ENCODE results near the gene LCN12. TPM values are rescaled to one million over a fixed set of nuclear protein-coding genes. Genes with fewer than 3 reads are reported as not detected.

The LCN12 gene
- total and polyA plus RNA-seq, 11 donors, result 0.46 to 23.7 (median 4.2) TPM

DNA sequence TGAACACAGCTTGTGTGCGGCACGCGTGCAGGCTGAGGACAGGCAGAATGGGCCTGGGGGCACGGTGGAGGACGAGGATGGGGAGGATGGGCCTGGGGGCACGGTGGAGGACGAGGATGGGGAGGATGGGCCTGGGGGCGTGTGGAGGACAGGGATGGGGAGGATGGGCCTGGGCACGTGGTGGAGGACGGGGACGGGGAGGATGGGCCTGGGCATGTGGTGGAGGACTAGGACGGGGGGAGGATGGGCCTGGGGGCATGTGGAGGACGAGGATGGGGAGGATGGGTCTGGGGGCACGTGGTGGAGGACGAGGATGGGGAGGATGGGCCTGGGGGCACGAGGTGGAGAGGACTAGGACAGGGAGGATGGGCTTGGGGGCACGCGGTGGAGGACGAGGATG is 29.5 kb upstream of the LCN12 start:
- DNase-seq (no peak), ATAC-seq (no peak)
- H3K27me3 ChIP-seq, result no peaks in the 10 kb centered on the region
- peaks cover 0 to 59% (median 22%) of the 10 kb centered on the region in 9 donors for H3K36me3 ChIP-seq
- H3K27ac ChIP-seq, result peak overlapping the region in 11 of 12 donors; percentile 29 to 90 (median 72)
- intact Hi-C loops (cut with DNase I), result loop anchor here in 3 of 10 donors (5.0 to 10.0 kb wide), 2 partner anchors 35 to 58 kb away; partner anchors contain the start of genes EDF1 (in 2 of the 3) and TRAF2 (in 1 of the 3)
- H3K9me3 ChIP-seq, result no peaks in the 10 kb centered on the region
- TF ChIP-seq, protein P1, sequence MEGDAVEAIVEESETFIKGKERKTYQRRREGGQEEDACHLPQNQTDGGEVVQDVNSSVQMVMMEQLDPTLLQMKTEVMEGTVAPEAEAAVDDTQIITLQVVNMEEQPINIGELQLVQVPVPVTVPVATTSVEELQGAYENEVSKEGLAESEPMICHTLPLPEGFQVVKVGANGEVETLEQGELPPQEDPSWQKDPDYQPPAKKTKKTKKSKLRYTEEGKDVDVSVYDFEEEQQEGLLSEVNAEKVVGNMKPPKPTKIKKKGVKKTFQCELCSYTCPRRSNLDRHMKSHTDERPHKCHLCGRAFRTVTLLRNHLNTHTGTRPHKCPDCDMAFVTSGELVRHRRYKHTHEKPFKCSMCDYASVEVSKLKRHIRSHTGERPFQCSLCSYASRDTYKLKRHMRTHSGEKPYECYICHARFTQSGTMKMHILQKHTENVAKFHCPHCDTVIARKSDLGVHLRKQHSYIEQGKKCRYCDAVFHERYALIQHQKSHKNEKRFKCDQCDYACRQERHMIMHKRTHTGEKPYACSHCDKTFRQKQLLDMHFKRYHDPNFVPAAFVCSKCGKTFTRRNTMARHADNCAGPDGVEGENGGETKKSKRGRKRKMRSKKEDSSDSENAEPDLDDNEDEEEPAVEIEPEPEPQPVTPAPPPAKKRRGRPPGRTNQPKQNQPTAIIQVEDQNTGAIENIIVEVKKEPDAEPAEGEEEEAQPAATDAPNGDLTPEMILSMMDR (IDR thresholded peaks at IDR 0.05), result no peak
- TF ChIP-seq POLR2A (IDR thresholded peaks at IDR 0.05), result no peak
- peaks cover 0 to 61% (median 35%) of the 10 kb centered on the region in 12 donors for H3K4me1 ChIP-seq
- no peak overlapping the region for H3K4me3 ChIP-seq
- 88 to 93% (median 90%) methylated on average over 19 of the region's 19 CpGs for WGBS, 4 donors

DNA sequence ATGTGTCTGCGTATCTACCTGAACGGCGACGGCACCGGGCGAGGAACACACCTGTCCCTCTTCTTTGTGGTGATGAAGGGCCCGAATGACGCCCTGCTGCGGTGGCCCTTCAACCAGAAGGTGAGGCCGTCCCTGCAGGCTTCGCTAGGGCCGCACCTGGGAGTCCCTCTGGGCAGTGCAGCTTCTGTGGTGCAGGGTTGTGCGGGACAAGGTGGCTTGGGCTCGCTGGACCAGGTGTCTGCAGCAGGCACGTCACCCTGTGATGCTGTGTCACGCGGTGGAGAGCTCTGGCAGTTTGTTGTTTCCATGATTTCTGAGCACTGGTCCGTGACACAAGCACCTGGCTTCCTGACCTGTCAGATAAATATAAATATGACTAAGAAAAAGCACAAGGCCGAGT is 28.2 kb upstream of the LCN12 start:
- Histone ChIP-seq H3K9me3 (no peaks in the 10 kb centered on the region), H3K4me3 (no peak overlapping the region), H3K36me3 (peaks cover 0 to 56% (median 18%) of the 10 kb centered on the region in 9 donors), H3K27ac (peak overlapping the region in 1 of 12 donors; percentile 76), H3K4me1 (peaks cover 4 to 74% (median 48%) of the 10 kb centered on the region in 12 donors), H3K27me3 (no peaks in the 10 kb centered on the region)
- DNase-seq, result no peak
- TF ChIP-seq, protein P1 (IDR thresholded peaks at IDR 0.05), result no peak
- TF ChIP-seq POLR2A (IDR thresholded peaks at IDR 0.05), result no peak
- intact Hi-C loops (cut with DNase I), result loop anchor here in 5 of 10 donors (2.0 to 10.0 kb wide), 3 partner anchors 21 to 59 kb away; partner anchors contain the start of genes EDF1 (in 2 of the 5) and TRAF2 (in 1 of the 5)
- ATAC-seq, result no peak
- WGBS, 4 donors, result 94 to 95% (median 94%) methylated on average over 8 to 19 of the region's 19 CpGs

DNA sequence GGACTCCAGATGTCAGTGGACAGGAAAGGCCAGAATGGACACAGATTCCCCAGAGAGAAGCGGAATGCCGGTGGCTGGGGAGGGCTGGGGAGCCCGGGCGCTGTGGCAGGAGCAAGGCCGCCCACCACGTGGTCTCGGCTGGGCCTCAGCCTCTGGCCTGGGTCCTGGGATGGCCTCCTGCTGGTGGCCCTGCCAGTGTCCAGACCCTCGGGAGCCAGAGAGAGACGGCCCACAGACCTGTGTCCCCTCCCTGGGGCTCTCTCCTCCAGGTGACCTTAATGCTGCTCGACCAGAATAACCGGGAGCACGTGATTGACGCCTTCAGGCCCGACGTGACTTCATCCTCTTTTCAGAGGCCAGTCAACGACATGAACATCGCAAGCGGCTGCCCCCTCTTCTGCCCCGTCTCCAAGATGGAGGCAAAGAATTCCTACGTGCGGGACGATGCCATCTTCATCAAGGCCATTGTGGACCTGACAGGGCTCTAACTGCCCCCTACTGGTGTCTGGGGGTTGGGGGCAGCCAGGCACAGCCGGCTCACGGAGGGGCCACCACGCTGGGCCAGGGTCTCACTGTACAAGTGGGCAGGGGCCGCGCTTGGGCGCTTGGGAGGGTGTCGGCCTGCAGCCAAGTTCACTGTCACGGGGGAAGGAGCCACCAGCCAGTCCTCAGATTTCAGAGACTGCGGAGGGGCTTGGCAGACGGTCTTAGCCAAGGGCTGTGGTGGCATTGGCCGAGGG is 26.5 kb upstream of the LCN12 start:
- Histone ChIP-seq H3K36me3 (peaks cover 0 to 43% (median 8%) of the 10 kb centered on the region in 9 donors), H3K4me1 (peaks cover 11 to 89% (median 62%) of the 10 kb centered on the region in 12 donors), H3K27me3 (no peaks in the 10 kb centered on the region), H3K4me3 (no peak overlapping the region), H3K27ac (peak overlapping the region in 11 of 12 donors; percentile 35 to 82 (median 65)), H3K9me3 (no peaks in the 10 kb centered on the region)
- TF ChIP-seq, protein P1 (IDR thresholded peaks at IDR 0.05), result peak in 5 of 12 donors; percentile 7 to 29 (median 16)
- no peak for TF ChIP-seq POLR2A (IDR thresholded peaks at IDR 0.05)
- ATAC-seq (peak in 3 of 4 donors; percentile 2 to 38 (median 8)), DNase-seq (peak; percentile 64 to 76 (median 67))
- 39 to 55% (median 53%) methylated on average over 19 to 33 of the region's 33 CpGs for WGBS, 4 donors
- intact Hi-C loops (cut with DNase I), result loop anchor here in 6 of 10 donors (2.0 to 10.0 kb wide), 5 partner anchors 23 to 78 kb away; partner anchors contain the start of genes EDF1 (in 2 of the 6), TRAF2 (in 2 of the 6), MAMDC4 (in 1 of the 6) and PHPT1 (in 1 of the 6)

DNA sequence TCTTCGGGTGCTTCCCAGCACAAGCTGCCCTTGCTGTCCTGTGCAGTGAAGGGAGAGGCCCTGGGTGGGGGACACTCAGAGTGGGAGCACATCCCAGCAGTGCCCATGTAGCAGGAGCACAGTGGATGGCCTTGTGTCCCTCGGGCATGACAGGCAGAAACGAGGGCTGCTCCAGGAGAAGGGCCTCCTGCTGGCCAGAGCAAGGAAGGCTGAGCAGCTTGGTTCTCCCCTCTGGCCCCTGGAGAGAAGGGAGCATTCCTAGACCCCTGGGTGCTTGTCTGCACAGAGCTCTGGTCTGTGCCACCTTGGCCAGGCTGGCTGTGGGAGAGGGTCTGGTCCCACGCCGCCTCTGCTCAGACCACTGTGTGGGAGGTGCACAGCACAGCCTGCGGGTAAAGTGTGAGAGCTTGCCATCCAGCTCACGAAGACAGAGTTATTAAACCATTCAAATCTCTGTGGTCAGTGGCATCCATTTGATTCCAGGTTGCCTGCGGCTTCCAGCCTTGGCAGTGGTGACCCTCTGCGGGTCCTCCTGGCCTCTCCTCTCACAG is 25.8 kb upstream of the LCN12 start:
- no peak for TF ChIP-seq POLR2A (IDR thresholded peaks at IDR 0.05)
- TF ChIP-seq, protein P1 (IDR thresholded peaks at IDR 0.05), result no peak
- peaks cover 11 to 87% (median 62%) of the 10 kb centered on the region in 12 donors for H3K4me1 ChIP-seq
- ATAC-seq (no peak), DNase-seq (no peak)
- no peak overlapping the region for H3K4me3 ChIP-seq
- H3K27ac ChIP-seq, result peak overlapping the region in 11 of 12 donors; percentile 28 to 82 (median 65)
- intact Hi-C loops (cut with DNase I), result loop anchor here in 5 of 10 donors (5.0 to 10.0 kb wide), 4 partner anchors 39 to 79 kb away; partner anchors contain the start of genes EDF1 (in 2 of the 5), TRAF2 (in 2 of the 5), MAMDC4 (in 1 of the 5) and PHPT1 (in 1 of the 5)
- H3K27me3 ChIP-seq, result no peaks in the 10 kb centered on the region
- H3K36me3 ChIP-seq, result peaks cover 0 to 37% (median 5%) of the 10 kb centered on the region in 9 donors
- H3K9me3 ChIP-seq, result no peaks in the 10 kb centered on the region
- WGBS, 4 donors, result 83 to 96% (median 85%) methylated on average over 7 to 9 of the region's 9 CpGs

Data from heart left ventricle (tissue), 16 donors.